ENCODE measurements around the gene POFUT1.

GRCh38 chr20:32192698-32193097, 15.0 kb upstream of the POFUT1 start:
- no peak for TF ChIP-seq POLR2A (IDR thresholded peaks at IDR 0.05)
- TF ChIP-seq CTCF (IDR thresholded peaks at IDR 0.05): no peak

All from stomach (tissue), 4 donors.